ENCODE data around the gene JAG1.

The JAG1 gene

DNA sequence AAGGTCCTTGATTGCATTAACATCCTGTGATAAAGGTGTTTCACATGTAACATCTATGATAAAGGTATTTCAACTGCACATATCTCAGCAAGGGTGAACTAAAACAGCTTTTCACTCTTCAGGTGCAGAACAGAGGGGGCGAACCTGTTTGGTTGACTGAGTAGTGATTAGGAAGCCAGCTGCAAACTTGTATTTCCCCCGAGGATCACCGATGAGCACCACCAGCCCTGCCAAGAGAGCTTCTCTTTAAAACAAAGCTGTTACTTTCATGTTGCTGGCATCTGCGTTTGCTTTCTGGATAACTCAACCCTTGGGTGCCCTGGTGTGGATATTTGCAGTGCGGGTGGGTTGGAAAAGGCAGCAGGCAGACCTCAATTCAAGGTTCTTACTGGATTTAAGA is 39.6 kb downstream of the JAG1 start:
- TF ChIP-seq, protein P1, sequence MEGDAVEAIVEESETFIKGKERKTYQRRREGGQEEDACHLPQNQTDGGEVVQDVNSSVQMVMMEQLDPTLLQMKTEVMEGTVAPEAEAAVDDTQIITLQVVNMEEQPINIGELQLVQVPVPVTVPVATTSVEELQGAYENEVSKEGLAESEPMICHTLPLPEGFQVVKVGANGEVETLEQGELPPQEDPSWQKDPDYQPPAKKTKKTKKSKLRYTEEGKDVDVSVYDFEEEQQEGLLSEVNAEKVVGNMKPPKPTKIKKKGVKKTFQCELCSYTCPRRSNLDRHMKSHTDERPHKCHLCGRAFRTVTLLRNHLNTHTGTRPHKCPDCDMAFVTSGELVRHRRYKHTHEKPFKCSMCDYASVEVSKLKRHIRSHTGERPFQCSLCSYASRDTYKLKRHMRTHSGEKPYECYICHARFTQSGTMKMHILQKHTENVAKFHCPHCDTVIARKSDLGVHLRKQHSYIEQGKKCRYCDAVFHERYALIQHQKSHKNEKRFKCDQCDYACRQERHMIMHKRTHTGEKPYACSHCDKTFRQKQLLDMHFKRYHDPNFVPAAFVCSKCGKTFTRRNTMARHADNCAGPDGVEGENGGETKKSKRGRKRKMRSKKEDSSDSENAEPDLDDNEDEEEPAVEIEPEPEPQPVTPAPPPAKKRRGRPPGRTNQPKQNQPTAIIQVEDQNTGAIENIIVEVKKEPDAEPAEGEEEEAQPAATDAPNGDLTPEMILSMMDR (conservative IDR thresholded peaks at IDR 0.05; ENCODE audit: low read length), result no peak
- no peak overlapping the region for H3K4me3 ChIP-seq (ENCODE audit: low read length)
- DNase-seq (ENCODE audit: low read depth), result no peak

DNA sequence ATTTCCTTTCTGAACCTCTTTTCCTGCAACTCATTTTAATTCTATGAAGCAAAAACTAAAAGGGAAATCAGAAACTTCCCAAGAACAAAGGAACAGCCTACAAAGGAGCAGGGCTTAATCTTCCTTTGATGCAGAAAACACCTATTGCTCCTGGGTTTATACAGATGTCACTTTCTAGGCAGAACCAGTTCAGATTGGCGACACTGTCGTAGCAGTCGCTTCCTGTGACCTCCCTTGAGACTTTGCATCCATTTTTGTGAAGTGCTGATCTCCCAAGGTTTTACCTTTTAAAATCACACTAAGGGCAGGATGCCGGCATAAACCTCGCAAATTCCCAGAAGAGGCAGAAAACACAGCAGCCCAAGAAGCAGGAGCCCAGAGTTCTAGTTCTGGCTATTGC is 40.1 kb downstream of the JAG1 start:
- no peak for DNase-seq (ENCODE audit: low read depth)
- no peak overlapping the region for H3K4me3 ChIP-seq (ENCODE audit: low read length)
- TF ChIP-seq, protein P1 (conservative IDR thresholded peaks at IDR 0.05; ENCODE audit: low read length), result no peak

DNA sequence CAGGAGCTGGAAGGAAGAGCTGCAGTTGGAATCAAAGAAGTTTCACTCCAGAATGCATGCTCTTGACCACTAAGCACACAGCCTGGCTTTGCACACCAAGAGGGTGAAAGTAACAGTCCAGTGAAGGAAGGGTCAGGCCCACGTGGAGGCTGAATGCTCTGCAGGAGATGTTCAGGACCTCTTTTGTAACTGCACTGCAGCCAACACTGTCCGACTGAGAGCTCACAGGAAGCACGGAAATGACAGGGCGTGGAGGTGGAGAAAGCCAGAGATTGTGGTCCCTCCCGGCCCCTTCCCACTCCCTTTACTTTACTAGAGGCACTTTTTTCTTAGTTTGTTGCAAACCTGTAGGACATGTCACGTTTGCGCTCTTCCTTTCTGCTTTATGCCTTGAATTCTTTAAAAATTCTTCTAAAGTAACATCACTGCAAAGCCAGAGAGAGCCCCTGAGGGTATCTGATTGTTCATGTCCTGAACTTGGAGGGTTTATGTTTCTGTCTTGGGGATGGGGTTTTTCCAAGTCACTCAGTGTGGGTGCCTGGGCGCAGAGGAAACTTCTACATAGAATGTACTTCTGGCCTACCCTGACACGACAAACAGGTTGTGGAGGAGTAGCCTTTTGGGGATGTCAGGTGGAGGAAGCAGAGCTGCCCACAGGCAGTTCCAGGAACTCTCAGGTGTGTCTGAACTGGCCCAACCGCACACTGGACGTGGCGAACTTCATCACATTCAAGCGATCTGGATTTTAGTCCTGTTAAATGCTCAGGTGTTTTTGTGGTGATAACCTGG is 40.9 kb downstream of the JAG1 start:
- DNase-seq (ENCODE audit: low read depth), result no peak
- TF ChIP-seq, protein P1 (conservative IDR thresholded peaks at IDR 0.05; ENCODE audit: low read length), result no peak

DNA sequence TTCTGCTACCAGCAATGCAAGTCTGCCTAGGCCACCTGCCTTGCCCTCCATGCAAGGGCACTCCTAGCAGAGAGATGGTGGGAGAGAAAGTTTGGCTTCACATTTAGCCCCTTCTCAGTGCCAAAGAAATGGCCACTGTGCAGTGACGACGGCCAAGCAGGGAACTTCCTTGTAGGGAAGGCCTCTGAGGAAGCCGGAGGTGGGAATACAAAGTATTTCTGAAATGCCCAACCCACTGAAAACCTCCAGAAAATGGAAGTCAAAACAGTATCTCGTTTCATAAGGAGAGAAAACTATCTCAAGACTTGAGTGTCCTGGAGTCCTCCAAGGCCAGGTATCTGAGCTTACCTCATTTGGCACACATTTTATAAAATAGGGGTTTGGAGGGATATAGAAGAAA is 42.7 kb downstream of the JAG1 start:
- TF ChIP-seq, protein P1 (conservative IDR thresholded peaks at IDR 0.05; ENCODE audit: low read length), result no peak
- no peak overlapping the region for H3K4me3 ChIP-seq (ENCODE audit: low read length)
- no peak for DNase-seq (ENCODE audit: low read depth)

More for the DNA sequence above, 40.9 kb downstream of the JAG1 start:
- no peak overlapping the region for H3K4me3 ChIP-seq (ENCODE audit: low read length)

DNA sequence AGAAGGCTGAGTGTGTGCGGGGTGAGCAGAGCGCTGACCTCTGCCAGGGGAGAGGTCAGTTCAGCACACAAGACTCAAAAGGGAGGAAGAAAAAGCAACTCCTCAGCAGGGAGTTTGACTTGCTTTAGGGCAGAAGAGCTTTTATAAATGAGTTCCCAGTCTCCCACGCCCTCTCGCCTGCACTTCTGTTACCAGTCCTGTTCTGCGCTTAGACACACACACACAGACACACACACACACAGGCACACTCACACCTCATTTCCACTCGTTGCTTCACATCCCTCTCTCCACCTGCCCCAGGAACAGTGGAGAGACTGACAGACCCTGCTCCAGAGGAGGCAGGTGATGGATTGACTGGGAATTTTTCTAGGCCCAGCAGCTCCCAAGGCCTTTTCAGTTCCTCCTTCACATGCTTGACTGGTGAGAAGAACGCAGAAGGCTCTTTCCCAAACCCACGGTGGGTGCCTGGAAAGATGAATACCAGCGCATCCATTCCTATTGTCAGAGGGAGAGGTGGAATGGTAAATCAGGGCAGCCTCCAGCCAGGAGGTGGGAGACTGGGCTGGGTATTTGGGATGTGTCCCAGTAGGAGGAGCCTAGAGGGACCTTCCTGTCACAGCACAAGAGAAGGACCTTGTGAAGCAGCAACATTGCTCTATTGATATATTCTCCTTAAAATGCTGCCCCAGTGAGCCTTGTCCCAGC is 43.7 kb downstream of the JAG1 start:
- TF ChIP-seq, protein P1 (conservative IDR thresholded peaks at IDR 0.05; ENCODE audit: low read length), result no peak
- DNase-seq (ENCODE audit: low read depth), result no peak

DNA sequence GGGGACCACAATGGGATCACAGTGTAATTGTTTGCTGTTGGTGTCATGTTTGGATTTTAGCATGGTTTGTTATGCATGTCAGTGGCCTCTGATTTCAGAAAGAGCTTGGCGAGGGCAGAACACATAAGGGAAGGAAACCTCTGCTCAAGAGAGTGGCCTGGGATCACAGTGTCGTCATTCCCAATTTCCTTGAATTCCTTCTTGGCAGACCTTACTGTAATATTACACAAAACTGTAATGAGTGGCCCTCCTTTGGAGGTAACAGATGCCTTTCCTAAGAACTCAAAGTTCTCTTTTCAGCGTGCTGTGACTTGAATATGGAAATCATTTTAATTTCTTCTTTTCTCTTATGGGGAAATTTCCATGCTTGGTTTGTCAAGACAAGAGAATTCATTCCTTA is 46.9 kb downstream of the JAG1 start:
- no peak overlapping the region for H3K4me3 ChIP-seq (ENCODE audit: low read length)
- DNase-seq (ENCODE audit: low read depth), result no peak
- TF ChIP-seq, protein P1 (conservative IDR thresholded peaks at IDR 0.05; ENCODE audit: low read length), result no peak

More for the DNA sequence above, 43.7 kb downstream of the JAG1 start:
- no peak overlapping the region for H3K4me3 ChIP-seq (ENCODE audit: low read length)

DNA sequence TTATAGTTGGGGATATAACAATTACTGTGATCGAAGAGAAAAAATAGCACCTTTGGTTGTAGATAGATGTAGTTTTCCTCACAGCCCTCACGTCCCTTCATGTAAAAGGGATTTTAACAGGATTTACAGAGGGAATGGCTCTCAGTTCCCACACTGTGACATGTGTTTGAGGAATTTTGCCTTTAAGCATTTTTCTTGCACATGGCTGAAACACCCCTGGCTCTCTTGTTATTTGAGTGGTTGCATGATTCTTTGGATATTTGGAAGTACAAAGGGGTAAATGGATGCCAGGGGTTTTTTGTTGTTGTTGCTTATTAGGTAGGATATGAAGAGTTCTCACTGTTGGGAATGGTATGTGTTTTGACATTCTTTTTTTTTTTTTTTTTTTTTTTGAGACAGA is 48.2 kb downstream of the JAG1 start:
- TF ChIP-seq, protein P1 (conservative IDR thresholded peaks at IDR 0.05; ENCODE audit: low read length), result no peak
- no peak overlapping the region for H3K4me3 ChIP-seq (ENCODE audit: low read length)
- DNase-seq (ENCODE audit: low read depth), result peak; percentile 71
